ENCODE results near the gene MBP.

MBP gene

DNA sequence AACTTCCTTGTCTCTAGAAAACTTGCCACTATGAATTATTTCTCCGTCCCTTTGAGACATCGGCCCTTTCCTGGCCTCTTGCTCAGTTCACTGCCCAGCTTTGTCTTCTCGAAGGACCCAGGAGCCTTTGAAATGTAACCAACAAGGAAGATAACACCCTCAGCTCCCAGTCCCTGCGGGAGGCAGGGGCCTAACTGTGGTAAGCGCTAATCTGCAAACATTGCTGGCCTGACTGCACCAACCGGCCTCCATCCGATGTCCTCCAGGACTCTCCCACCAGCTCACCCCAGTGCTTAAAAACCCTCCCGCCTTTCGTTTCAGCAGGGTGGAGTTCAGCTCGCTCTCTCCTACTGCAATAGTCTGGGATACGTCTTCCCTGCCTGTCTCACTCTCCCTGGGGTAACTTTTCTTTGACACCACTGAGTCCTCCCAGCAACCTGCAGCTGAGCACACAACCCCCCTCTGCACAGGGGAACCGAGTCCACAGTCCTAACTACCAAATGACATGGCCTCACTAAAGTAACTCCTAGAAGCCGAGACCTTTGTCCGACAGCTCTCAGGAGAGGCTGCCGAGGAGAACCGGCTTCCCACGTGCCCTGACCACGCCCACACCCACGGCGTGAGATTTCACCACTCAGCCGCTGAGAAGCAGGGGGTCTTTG lies 76.1 kb downstream of the MBP start:
- TF ChIP-seq PAX5 (IDR thresholded peaks at IDR 0.05; ENCODE audit: insufficient read depth, low read length, severe bottlenecking): no peak
- TF ChIP-seq POLR2AphosphoS5 (IDR thresholded peaks at IDR 0.05; ENCODE audit: low read depth, low read length): no peak
- TF ChIP-seq SPI1 (IDR thresholded peaks at IDR 0.05; ENCODE audit: low read depth, low read length): no peak
- TF ChIP-seq POU2F2 (IDR thresholded peaks at IDR 0.05; ENCODE audit: low read depth, low read length): no peak
- no peak for TF ChIP-seq POLR2A (IDR thresholded peaks at IDR 0.05; ENCODE audit: low read depth, low read length)
- FAIRE-seq: peak; percentile 71
- no peak for DNase-seq (ENCODE audit: insufficient read length, low spot score)

DNA sequence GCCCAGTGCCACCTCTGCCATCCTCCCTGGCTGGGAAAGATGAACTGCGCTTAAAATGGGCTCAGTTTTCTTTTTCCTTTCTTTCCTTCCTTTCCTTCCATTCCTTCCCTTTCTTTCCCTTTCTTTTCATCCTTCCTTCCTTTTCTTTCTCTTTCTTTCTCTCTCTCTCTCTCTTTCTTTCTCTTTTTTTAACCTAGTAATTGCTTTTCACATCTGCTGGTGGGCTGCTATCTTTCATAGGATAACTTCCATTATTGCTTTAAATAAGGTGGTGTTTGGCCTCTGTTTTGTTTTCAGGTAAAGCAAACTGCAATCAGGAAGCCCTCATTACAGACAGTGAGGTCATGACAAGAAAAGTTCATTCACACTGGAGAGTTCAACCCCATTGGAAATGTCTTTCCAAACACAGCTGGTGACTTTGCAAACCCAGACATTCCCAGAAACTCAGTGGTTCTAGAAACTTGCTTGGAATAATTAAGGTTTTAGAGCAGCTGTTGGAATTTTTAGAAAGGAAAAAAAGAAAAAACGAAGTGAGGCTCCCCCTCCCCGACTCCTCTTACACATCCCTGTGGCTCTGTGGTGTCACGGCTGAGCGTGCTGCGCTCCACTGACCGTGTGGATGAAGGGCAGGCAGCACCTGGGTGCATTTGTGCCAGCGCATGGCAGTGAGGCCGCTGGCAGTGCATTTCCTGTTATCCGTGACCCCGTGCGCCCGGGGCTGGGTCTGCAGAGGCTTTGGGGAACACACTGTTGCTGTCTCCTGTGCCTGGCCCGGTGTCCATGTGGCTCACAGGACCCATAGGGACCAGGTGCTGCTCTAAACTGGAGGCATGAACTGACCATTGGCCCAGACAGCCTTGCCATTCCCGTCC lies 76.9 kb downstream of the MBP start:
- TF ChIP-seq POLR2AphosphoS5 (IDR thresholded peaks at IDR 0.05; ENCODE audit: low read depth, low read length) (no peak), TAF1 (IDR thresholded peaks at IDR 0.05; ENCODE audit: low read depth, low read length) (no peak), POU2F2 (IDR thresholded peaks at IDR 0.05; ENCODE audit: low read depth, low read length) (no peak), POLR2A (IDR thresholded peaks at IDR 0.05; ENCODE audit: low read depth, low read length) (no peak), PAX5 (IDR thresholded peaks at IDR 0.05; ENCODE audit: insufficient read depth, low read length, severe bottlenecking) (no peak), SPI1 (IDR thresholded peaks at IDR 0.05; ENCODE audit: low read depth, low read length) (no peak)
- no peak for DNase-seq (ENCODE audit: insufficient read length, low spot score)
- FAIRE-seq: peak; percentile 75

DNA sequence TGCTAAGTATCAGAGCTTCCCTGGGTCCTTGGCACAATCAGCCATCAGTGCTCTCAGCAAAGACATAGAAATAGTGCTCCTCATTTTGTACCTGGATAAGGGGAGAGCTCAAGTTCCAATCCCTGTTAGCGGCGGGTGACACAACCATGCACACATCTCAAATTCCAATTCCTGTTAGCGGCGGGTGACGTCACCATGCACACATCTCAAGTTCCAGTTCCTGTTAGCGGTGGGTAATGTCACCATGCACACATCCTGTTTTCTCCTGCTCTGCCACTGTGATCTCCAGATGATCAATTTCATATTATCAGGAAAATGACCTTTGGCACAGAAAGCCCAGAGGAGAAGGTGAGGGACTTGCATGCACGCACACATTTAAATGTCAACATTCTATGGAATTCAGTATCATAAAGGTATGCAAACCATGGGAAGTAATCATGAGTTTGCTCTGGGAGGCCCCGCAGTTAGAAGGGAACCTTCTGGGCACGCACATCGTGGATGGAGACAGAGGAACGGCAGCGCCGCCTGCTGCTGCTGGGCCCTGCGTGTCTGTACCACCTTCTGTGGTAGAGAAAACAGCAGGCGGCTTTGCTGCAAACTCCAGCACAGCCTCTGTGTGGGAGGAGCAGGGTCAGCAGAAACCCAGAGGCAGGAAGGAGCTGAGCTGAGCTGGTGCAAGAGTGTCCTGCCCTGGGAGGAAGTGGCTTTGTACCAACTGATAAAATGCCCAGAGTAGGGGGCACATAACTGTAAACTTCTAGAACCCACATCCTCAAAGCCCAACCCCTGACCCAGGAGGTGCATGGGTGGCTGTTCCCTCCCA lies 77.8 kb downstream of the MBP start:
- TF ChIP-seq PAX5 (IDR thresholded peaks at IDR 0.05; ENCODE audit: insufficient read depth, low read length, severe bottlenecking) (peak; percentile 18), POLR2A (IDR thresholded peaks at IDR 0.05; ENCODE audit: low read depth, low read length) (no peak; the same call in 1 of the 2 replicates), SPI1 (IDR thresholded peaks at IDR 0.05; ENCODE audit: low read depth, low read length) (peak; percentile 97), TAF1 (IDR thresholded peaks at IDR 0.05; ENCODE audit: low read depth, low read length) (peak; percentile 32; the same call in 1 of the 2 replicates), POLR2AphosphoS5 (IDR thresholded peaks at IDR 0.05; ENCODE audit: low read depth, low read length) (no peak), POU2F2 (IDR thresholded peaks at IDR 0.05; ENCODE audit: low read depth, low read length) (peak; percentile 25; the same call in 1 of the 2 replicates)
- FAIRE-seq (peak; percentile 99), DNase-seq (ENCODE audit: insufficient read length, low spot score) (peak; percentile 66)

DNA sequence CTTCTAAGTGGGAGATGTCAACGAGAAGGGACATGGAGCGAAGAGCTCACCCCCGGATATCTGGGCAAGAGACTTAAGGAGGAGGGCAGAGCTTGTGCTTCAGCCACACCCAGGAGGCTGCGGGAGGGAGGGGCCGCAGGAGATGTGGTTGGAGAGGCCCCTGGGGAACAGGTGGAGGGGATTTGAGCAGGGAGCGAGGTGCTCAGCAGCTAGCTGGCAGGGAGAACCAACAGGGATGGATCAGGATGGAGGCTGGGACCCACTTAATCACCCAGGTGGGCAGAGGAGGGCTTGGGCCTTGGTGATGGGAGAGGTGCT lies 78.3 kb downstream of the MBP start:
- FAIRE-seq (no peak), DNase-seq (ENCODE audit: insufficient read length, low spot score) (no peak)
- no peak for TF ChIP-seq SPI1 (IDR thresholded peaks at IDR 0.05; ENCODE audit: low read depth, low read length)
- TF ChIP-seq TAF1 (IDR thresholded peaks at IDR 0.05; ENCODE audit: low read depth, low read length): no peak
- no peak for TF ChIP-seq POLR2A (IDR thresholded peaks at IDR 0.05; ENCODE audit: low read depth, low read length)
- TF ChIP-seq POLR2AphosphoS5 (IDR thresholded peaks at IDR 0.05; ENCODE audit: low read depth, low read length): no peak
- no peak for TF ChIP-seq POU2F2 (IDR thresholded peaks at IDR 0.05; ENCODE audit: low read depth, low read length)
- no peak for TF ChIP-seq PAX5 (IDR thresholded peaks at IDR 0.05; ENCODE audit: insufficient read depth, low read length, severe bottlenecking)

GRCh38 chr18:77053616-77054287 lies 78.8 kb downstream of the MBP start:
- FAIRE-seq: no peak
- no peak for DNase-seq (ENCODE audit: insufficient read length, low spot score)
- TF ChIP-seq SPI1 (IDR thresholded peaks at IDR 0.05; ENCODE audit: low read depth, low read length) (no peak), TAF1 (IDR thresholded peaks at IDR 0.05; ENCODE audit: low read depth, low read length) (no peak), PAX5 (IDR thresholded peaks at IDR 0.05; ENCODE audit: insufficient read depth, low read length, severe bottlenecking) (no peak), POU2F2 (IDR thresholded peaks at IDR 0.05; ENCODE audit: low read depth, low read length) (no peak), POLR2A (IDR thresholded peaks at IDR 0.05; ENCODE audit: low read depth, low read length) (no peak), POLR2AphosphoS5 (IDR thresholded peaks at IDR 0.05; ENCODE audit: low read depth, low read length) (no peak)

GRCh38 chr18:77052983-77053309 lies 79.6 kb downstream of the MBP start:
- TF ChIP-seq SPI1 (IDR thresholded peaks at IDR 0.05; ENCODE audit: low read depth, low read length): 0 out of 2 replicates have a peak, but pooled peaks have one; percentile 1
- TF ChIP-seq PAX5 (IDR thresholded peaks at IDR 0.05; ENCODE audit: insufficient read depth, low read length, severe bottlenecking): no peak
- DNase-seq (ENCODE audit: insufficient read length, low spot score) (no peak), FAIRE-seq (peak; percentile 93)

DNA sequence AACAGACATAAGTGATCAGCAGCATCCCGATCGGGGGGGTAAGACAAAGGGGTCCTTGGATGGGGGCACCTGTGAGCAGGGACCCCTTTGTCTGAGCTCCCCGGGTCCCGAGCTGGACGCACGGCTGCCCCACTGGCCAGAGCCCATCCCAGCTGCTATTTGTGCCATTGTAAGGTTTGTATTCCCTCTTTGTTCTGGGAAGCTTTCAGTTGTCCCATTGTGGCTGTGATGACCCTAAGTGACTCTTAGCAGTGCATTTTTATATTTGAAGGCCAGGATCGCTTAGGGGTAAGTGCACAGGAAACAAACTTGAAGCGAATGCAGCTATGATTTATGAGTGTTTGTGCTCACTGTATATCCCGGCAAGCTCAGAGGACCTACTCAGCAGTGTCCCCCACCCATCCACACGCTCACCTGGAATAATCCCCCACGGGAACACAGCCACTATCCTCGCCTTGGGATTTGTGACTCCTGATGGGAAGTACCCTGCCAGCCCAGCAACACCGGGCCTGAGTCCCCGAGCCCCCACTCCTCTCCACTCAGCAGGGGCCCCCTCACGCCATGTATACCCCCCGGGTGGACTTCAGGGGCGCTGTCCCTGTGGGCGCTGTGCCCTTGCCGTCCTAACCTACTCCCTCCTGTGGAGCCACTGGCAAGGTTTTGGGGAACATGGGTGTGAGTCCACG lies 80.1 kb downstream of the MBP start:
- TF ChIP-seq POLR2A (IDR thresholded peaks at IDR 0.05; ENCODE audit: low read depth, low read length) (no peak), PAX5 (IDR thresholded peaks at IDR 0.05; ENCODE audit: insufficient read depth, low read length, severe bottlenecking) (no peak), SPI1 (IDR thresholded peaks at IDR 0.05; ENCODE audit: low read depth, low read length) (no peak), TAF1 (IDR thresholded peaks at IDR 0.05; ENCODE audit: low read depth, low read length) (no peak), POU2F2 (IDR thresholded peaks at IDR 0.05; ENCODE audit: low read depth, low read length) (no peak), POLR2AphosphoS5 (IDR thresholded peaks at IDR 0.05; ENCODE audit: low read depth, low read length) (no peak)
- DNase-seq (ENCODE audit: insufficient read length, low spot score) (no peak), FAIRE-seq (no peak)

DNA sequence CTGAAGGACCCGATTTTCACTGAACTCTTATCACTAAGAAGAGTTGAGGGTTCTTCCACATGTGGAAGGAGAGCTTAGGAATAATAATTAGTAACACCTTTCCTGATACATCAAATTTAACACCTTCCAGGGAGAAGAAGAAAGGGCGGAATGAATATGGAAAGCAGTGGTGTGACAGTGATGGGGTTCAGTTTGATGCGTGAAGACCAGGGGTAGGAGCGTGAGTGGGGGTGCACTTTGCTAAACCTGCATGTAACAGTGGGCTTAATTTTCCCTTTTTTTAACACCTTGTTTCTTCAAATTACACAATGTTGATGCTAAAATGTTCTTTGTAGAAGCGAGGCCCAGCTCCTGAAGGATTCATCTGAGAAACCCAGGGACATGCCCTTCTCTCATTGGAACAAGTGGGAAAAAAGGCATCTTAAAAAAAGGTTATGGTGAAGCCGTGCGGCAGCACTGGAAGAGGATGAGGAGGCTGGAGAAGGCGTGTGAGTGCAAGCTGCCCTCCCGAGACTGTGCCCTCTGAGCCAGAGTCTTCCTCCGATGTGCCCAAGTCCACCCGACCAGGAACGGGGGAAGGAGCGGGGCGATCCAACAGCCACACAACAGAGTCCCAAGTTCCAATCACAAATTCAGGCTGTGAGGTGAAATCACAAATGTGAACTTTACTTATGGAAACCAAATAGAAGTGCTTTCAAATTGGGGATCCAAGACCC lies 80.8 kb downstream of the MBP start:
- FAIRE-seq (no peak), DNase-seq (ENCODE audit: insufficient read length, low spot score) (no peak)
- TF ChIP-seq POLR2AphosphoS5 (IDR thresholded peaks at IDR 0.05; ENCODE audit: low read depth, low read length): no peak
- no peak for TF ChIP-seq POLR2A (IDR thresholded peaks at IDR 0.05; ENCODE audit: low read depth, low read length)
- TF ChIP-seq PAX5 (IDR thresholded peaks at IDR 0.05; ENCODE audit: insufficient read depth, low read length, severe bottlenecking): no peak
- no peak for TF ChIP-seq POU2F2 (IDR thresholded peaks at IDR 0.05; ENCODE audit: low read depth, low read length)
- TF ChIP-seq SPI1 (IDR thresholded peaks at IDR 0.05; ENCODE audit: low read depth, low read length): no peak
- TF ChIP-seq TAF1 (IDR thresholded peaks at IDR 0.05; ENCODE audit: low read depth, low read length): no peak

All from GM12891 (cell line).